ENCODE measurements around the gene H1-8. TPM values are rescaled to one million over a fixed set of nuclear protein-coding genes. Genes with fewer than 3 reads are reported as not detected.

H1-8 gene
- total RNA-seq, 1 donor from 2014 or later: not detected

GRCh38 chr3:129527262-129527661, 15.7 kb upstream of the H1-8 start:
- no peak for DNase-seq (ENCODE audit: low spot score)
- Mint-ChIP-seq H3K27ac (ENCODE audit: unreplicated experiment) (no peak overlapping the region), H3K9me3 (ENCODE audit: low read depth) (no peaks in the 10 kb centered on the region), H3K27me3 (ENCODE audit: low read depth) (no peaks in the 10 kb centered on the region), H3K4me3 (ENCODE audit: unreplicated experiment) (no peak overlapping the region), H3K4me1 (ENCODE audit: low read depth) (peaks cover 20% of the 10 kb centered on the region), H3K36me3 (ENCODE audit: low read depth) (no peaks in the 10 kb centered on the region)
- no peak for TF ChIP-seq CTCF (IDR thresholded peaks at IDR 0.05)

- DNase-seq (ENCODE audit: low spot score): no peak
- H3K27ac Mint-ChIP-seq (ENCODE audit: unreplicated experiment): peak within 1 kb of the TSS; percentile 29
- no peaks in the 10 kb centered on the region for H3K27me3 Mint-ChIP-seq (ENCODE audit: low read depth)
Measured at GRCh38 chr3:129528589-129529100, 14.3 kb upstream of the H1-8 start, which contains the start of gene RHO. Gene RHO, plus strand, starts transcription at chr3:129528639. Its CDS starts 95 bp downstream, at chr3:129528734.

GRCh38 chr3:129529436-129530210, 13.4 kb upstream of the H1-8 start:
- no peaks in the 10 kb centered on the region for H3K9me3 Mint-ChIP-seq (ENCODE audit: low read depth)
- no peak for TF ChIP-seq CTCF (IDR thresholded peaks at IDR 0.05)
- H3K4me1 Mint-ChIP-seq (ENCODE audit: low read depth): peaks cover 29% of the 10 kb centered on the region
- H3K27ac Mint-ChIP-seq (ENCODE audit: unreplicated experiment): no peak overlapping the region
- H3K27me3 Mint-ChIP-seq (ENCODE audit: low read depth): no peaks in the 10 kb centered on the region
- no peak overlapping the region for H3K4me3 Mint-ChIP-seq (ENCODE audit: unreplicated experiment)
- H3K36me3 Mint-ChIP-seq (ENCODE audit: low read depth): no peaks in the 10 kb centered on the region
- DNase-seq (ENCODE audit: low spot score): peak; percentile 76

More at GRCh38 chr3:129528589-129529100, 14.3 kb upstream of the H1-8 start, which contains the start of gene RHO:
- H3K36me3 Mint-ChIP-seq (ENCODE audit: low read depth): no peaks in the 10 kb centered on the region
- H3K9me3 Mint-ChIP-seq (ENCODE audit: low read depth): no peaks in the 10 kb centered on the region
- peaks cover 20% of the 10 kb centered on the region for H3K4me1 Mint-ChIP-seq (ENCODE audit: low read depth)
- no peak for TF ChIP-seq CTCF (IDR thresholded peaks at IDR 0.05)
- H3K4me3 Mint-ChIP-seq (ENCODE audit: unreplicated experiment): no peak within 1 kb of the TSS

GRCh38 chr3:129530251-129530791, 12.7 kb upstream of the H1-8 start:
- Mint-ChIP-seq H3K27me3 (ENCODE audit: low read depth) (no peaks in the 10 kb centered on the region), H3K27ac (ENCODE audit: unreplicated experiment) (peak overlapping the region; percentile 66), H3K36me3 (ENCODE audit: low read depth) (no peaks in the 10 kb centered on the region), H3K4me1 (ENCODE audit: low read depth) (peaks cover 31% of the 10 kb centered on the region), H3K9me3 (ENCODE audit: low read depth) (no peaks in the 10 kb centered on the region), H3K4me3 (ENCODE audit: unreplicated experiment) (no peak overlapping the region)
- DNase-seq (ENCODE audit: low spot score): no peak
- no peak for TF ChIP-seq CTCF (IDR thresholded peaks at IDR 0.05)

- no peak for TF ChIP-seq CTCF (IDR thresholded peaks at IDR 0.05)
- H3K36me3 Mint-ChIP-seq (ENCODE audit: low read depth): no peaks in the 10 kb centered on the region
- peak; percentile 67 for DNase-seq (ENCODE audit: low spot score)
- peaks cover 31% of the 10 kb centered on the region for H3K4me1 Mint-ChIP-seq (ENCODE audit: low read depth)
- no peak overlapping the region for H3K4me3 Mint-ChIP-seq (ENCODE audit: unreplicated experiment)
- no peaks in the 10 kb centered on the region for H3K9me3 Mint-ChIP-seq (ENCODE audit: low read depth)
- H3K27ac Mint-ChIP-seq (ENCODE audit: unreplicated experiment): peak overlapping the region; percentile 66
- no peaks in the 10 kb centered on the region for H3K27me3 Mint-ChIP-seq (ENCODE audit: low read depth)
Measured at GRCh38 chr3:129530821-129531220, 12.2 kb upstream of the H1-8 start.
